ENCODE results near the gene PMAIP1.

- TF ChIP-seq CTCF (IDR thresholded peaks at IDR 0.05), result no peak
- TF ChIP-seq POLR2A (IDR thresholded peaks at IDR 0.05), result no peak
These were observed 30.0 kb downstream of the PMAIP1 start for GRCh38 chr18:59929621-59930295.

Measured in heart left ventricle (tissue), 13 donors.